CD4-positive, CD25-positive, alpha-beta regulatory T cell (primary cell): ENCODE measurements around the gene FRMD1. TPM values are rescaled to one million over a fixed set of nuclear protein-coding genes. Genes with fewer than 3 reads are reported as not detected.

Experiments used
- ATAC-seq, 2 donors: fragments of 150-1000 bp; cut with Tn5 transposase; one replicate each; pipeline ENCODE4 v1.10.0; 2021; ENCODE audit warnings: low read depth in 2 of 2, moderate number of reproducible peaks in 2 of 2, moderate library complexity in 1 of 2
- DNase-seq, 3 donors: peaks; one replicate each; pipeline versions ENCODE4 v3.0.0 to v3.0.0-alpha.2; 2012 to 2022; ENCODE audit warnings: mixed read lengths in 1 of 3
- H3K27ac ChIP-seq: one replicate; pipeline ENCODE4 v1.7.0; 2013; ENCODE audit warnings: mild to moderate bottlenecking, low read length; ENCODE audit not compliant: insufficient read depth, poor library complexity, severe bottlenecking
- H3K27me3 ChIP-seq: one replicate; pipeline ENCODE4 v1.7.0; 2013; ENCODE audit warnings: low read length; ENCODE audit not compliant: control insufficient read depth, insufficient read depth
- H3K36me3 ChIP-seq: one replicate; pipeline ENCODE4 v1.7.0; 2013; ENCODE audit warnings: mild to moderate bottlenecking, low read length, moderate library complexity; ENCODE audit not compliant: control insufficient read depth, insufficient read depth
- H3K4me1 ChIP-seq: 2 replicates; pipeline ENCODE4 v1.7.0; 2013; ENCODE audit warnings: mild to moderate bottlenecking, low read length; ENCODE audit not compliant: insufficient read depth, control insufficient read depth, poor library complexity, severe bottlenecking
- H3K4me3 ChIP-seq: one replicate; pipeline ENCODE4 v1.7.0; 2013; ENCODE audit warnings: low read depth, mild to moderate bottlenecking, low read length, moderate library complexity
- H3K9me3 ChIP-seq, 2 experiments: 1 replicate in 1 of 2; 2 replicates in 1 of 2; pipeline ENCODE4 v1.7.0; 2013; ENCODE audit warnings: low read length in 2 of 2, mild to moderate bottlenecking in 1 of 2, moderate library complexity in 1 of 2; ENCODE audit not compliant: control insufficient read depth in 2 of 2
- H3K27ac Mint-ChIP-seq, 3 donors: one replicate each; pipeline ENCODE4 v1.8.0; 2020 to 2022; ENCODE audit warnings: mild to moderate bottlenecking in 3 of 3, mixed read lengths in 3 of 3, moderate library complexity in 2 of 3
- H3K27me3 Mint-ChIP-seq: one replicate; pipeline ENCODE4 v1.8.0; 2022; ENCODE audit warnings: mild to moderate bottlenecking, mixed read lengths
- H3K36me3 Mint-ChIP-seq: one replicate; pipeline ENCODE4 v1.8.0; 2020; ENCODE audit warnings: mixed read lengths
- H3K4me1 Mint-ChIP-seq, 4 donors: one replicate each; pipeline ENCODE4 v1.8.0; 2020 to 2022; ENCODE audit warnings: mixed read lengths in 4 of 4, mild to moderate bottlenecking in 1 of 4
- H3K4me3 Mint-ChIP-seq, 4 donors: one replicate each; pipeline ENCODE4 v1.8.0; 2020 to 2022; ENCODE audit warnings: mild to moderate bottlenecking in 4 of 4, mixed read lengths in 4 of 4, moderate library complexity in 3 of 4
- H3K9me3 Mint-ChIP-seq, 7 donors: one replicate each; pipeline ENCODE4 v1.8.0; 2020 to 2022; ENCODE audit warnings: mixed read lengths in 7 of 7, mild to moderate bottlenecking in 3 of 7, moderate library complexity in 2 of 7
- polyA plus RNA-seq, 4 donors: library from polyadenylated mRNA; unstranded; fragments of 300-500 nt; fragmentation: Illumina TruSeq; gene quantifications; one replicate each; pipeline ENCODE4 v1.2.3, GENCODE V29; 2021
- total RNA-seq: library from RNA; stranded (reverse); gene quantifications from one replicate; pipeline ENCODE4 v1.2.3, GENCODE V29; 2022

The FRMD1 gene
- not detected for total RNA-seq
- not detected for polyA plus RNA-seq

- H3K27ac Mint-ChIP-seq: no peak within 1 kb of the TSS
- H3K9me3 Mint-ChIP-seq: peaks cover 0 to 7% (median 0%) of the 10 kb centered on the region in 7 donors
- H3K27me3 ChIP-seq: no peaks in the 10 kb centered on the region
- H3K36me3 ChIP-seq: no peaks in the 10 kb centered on the region
- H3K36me3 Mint-ChIP-seq: no peaks in the 10 kb centered on the region
- no peak within 1 kb of the TSS for H3K27ac ChIP-seq
- H3K4me3 ChIP-seq: no peak within 1 kb of the TSS
- H3K4me3 Mint-ChIP-seq: no peak within 1 kb of the TSS
- no peaks in the 10 kb centered on the region for H3K4me1 ChIP-seq
- no peaks in the 10 kb centered on the region for H3K4me1 Mint-ChIP-seq
- H3K27me3 Mint-ChIP-seq: no peaks in the 10 kb centered on the region
- DNase-seq (no peak), ATAC-seq (peak in 1 of 2 donors; percentile 8)
- peaks cover 0 to 2% of the 10 kb centered on the region in 2 experiments for H3K9me3 ChIP-seq
These were observed at the start of gene FRMD1 for GRCh38 chr6:168078943-168079405. Gene FRMD1, minus strand, starts transcription at chr6:168079212. Its CDS starts 118 bp downstream, at chr6:168079094.

- Mint-ChIP-seq H3K36me3 (no peaks in the 10 kb centered on the region), H3K27me3 (peaks cover 4% of the 10 kb centered on the region), H3K4me1 (no peaks in the 10 kb centered on the region), H3K27ac (no peak overlapping the region), H3K4me3 (no peak overlapping the region), H3K9me3 (peaks cover 0 to 2% (median 0%) of the 10 kb centered on the region in 7 donors)
- no peak overlapping the region for H3K27ac ChIP-seq
- no peaks in the 10 kb centered on the region for H3K27me3 ChIP-seq
- H3K36me3 ChIP-seq: no peaks in the 10 kb centered on the region
- H3K4me1 ChIP-seq: no peaks in the 10 kb centered on the region
- H3K4me3 ChIP-seq: no peak overlapping the region
- ATAC-seq: no peak
- no peak for DNase-seq
- H3K9me3 ChIP-seq: no peaks in the 10 kb centered on the region
These were observed 49.1 kb upstream of the FRMD1 start for GRCh38 chr6:168128006-168128630.

- Histone ChIP-seq H3K27me3 (no peaks in the 10 kb centered on the region), H3K4me1 (no peaks in the 10 kb centered on the region), H3K4me3 (no peak overlapping the region), H3K36me3 (no peaks in the 10 kb centered on the region), H3K27ac (no peak overlapping the region), H3K9me3 (no peaks in the 10 kb centered on the region)
- DNase-seq (no peak), ATAC-seq (no peak)
- Mint-ChIP-seq H3K27ac (no peak overlapping the region), H3K4me1 (no peaks in the 10 kb centered on the region), H3K4me3 (no peak overlapping the region), H3K36me3 (no peaks in the 10 kb centered on the region), H3K27me3 (peaks cover 4% of the 10 kb centered on the region), H3K9me3 (peaks cover 0 to 3% (median 2%) of the 10 kb centered on the region in 7 donors)
These were observed 48.4 kb upstream of the FRMD1 start for GRCh38 chr6:168127384-168127868.

DNA sequence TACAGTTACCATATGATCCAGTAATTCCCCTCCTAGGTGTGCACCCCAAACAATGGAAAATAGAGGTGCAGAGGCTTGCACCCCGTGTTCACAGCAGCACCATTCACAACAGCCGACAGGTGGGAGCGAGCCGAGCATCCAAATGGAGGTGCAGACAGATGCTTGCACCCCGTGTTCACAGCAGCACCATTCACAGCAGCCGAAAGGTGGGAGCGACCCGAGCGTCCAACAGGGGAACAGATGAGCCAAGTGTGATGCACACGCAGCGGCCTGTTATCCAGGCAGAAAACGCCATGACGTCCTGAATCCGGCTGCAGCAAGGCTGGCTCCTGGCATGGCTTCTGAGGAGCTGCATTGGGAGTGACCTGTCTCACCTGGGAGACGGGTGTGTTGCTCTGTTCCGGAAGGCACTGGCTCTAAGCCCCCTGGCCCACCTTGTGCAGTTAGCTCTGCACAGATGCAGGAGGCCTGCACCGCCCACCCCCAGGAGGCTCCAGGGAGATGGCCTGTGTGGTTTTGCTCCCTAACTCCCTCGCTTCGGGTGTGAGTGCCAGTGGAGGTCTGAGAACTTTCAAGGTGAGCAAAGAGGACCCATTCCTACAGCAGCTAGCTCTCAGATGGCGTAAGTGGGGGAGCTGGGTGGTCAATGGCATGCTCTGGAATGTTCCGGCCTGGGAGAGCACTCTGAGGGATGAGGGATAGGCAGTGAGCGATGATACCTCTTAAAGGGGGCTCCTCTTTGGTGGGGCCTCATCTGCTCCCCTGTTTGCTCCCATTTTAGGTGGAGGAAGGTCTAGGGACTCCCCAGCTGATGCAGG lies 47.8 kb upstream of the FRMD1 start:
- H3K27ac Mint-ChIP-seq: no peak overlapping the region
- no peaks in the 10 kb centered on the region for H3K4me1 Mint-ChIP-seq

DNA sequence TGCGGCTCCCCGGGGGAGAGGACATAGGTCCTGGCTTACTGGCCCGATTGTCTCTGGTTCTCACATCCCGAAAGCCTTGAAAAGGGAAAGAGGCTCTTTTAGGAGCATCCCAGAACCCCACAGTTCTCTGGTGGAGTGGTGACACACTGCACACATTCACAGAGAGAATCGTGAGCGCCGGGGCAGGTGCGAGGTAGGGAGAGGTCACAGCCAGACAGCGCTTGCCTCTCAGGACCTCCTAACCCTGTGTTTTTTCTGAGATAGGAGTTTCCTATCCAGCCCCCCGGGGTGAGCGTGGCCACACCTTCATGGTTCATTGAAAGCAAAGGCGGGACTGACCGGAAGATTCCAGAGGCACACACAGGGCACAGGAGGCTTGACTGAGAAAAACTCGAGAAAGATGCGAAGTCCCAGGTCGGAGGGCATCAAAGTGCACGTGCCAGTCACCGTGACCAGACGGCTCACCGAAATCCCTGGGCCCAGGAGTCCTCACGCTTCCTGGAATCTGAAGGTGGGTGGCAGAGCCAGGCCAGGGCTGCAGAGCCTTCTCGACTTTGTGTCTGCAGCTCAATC lies 46.5 kb upstream of the FRMD1 start:
- Mint-ChIP-seq H3K4me3 (no peak overlapping the region), H3K4me1 (no peaks in the 10 kb centered on the region), H3K9me3 (peaks cover 0 to 3% (median 2%) of the 10 kb centered on the region in 7 donors), H3K27me3 (no peaks in the 10 kb centered on the region), H3K36me3 (no peaks in the 10 kb centered on the region), H3K27ac (no peak overlapping the region)
- no peak for ATAC-seq
- Histone ChIP-seq H3K9me3 (no peaks in the 10 kb centered on the region), H3K27ac (no peak overlapping the region), H3K27me3 (no peaks in the 10 kb centered on the region), H3K4me3 (no peak overlapping the region), H3K36me3 (no peaks in the 10 kb centered on the region), H3K4me1 (no peaks in the 10 kb centered on the region)
- no peak for DNase-seq

More for the DNA sequence above, 47.8 kb upstream of the FRMD1 start:
- Histone ChIP-seq H3K9me3 (no peaks in the 10 kb centered on the region), H3K27ac (no peak overlapping the region), H3K4me1 (no peaks in the 10 kb centered on the region), H3K36me3 (no peaks in the 10 kb centered on the region), H3K27me3 (no peaks in the 10 kb centered on the region), H3K4me3 (no peak overlapping the region)
- ATAC-seq: no peak
- Mint-ChIP-seq H3K9me3 (peaks cover 0 to 3% (median 2%) of the 10 kb centered on the region in 7 donors), H3K4me3 (no peak overlapping the region), H3K36me3 (no peaks in the 10 kb centered on the region), H3K27me3 (peaks cover 3% of the 10 kb centered on the region)
- DNase-seq: no peak

- no peak overlapping the region for H3K27ac ChIP-seq
- no peak for ATAC-seq
- Mint-ChIP-seq H3K4me3 (no peak overlapping the region), H3K27ac (no peak overlapping the region), H3K27me3 (no peaks in the 10 kb centered on the region), H3K36me3 (no peaks in the 10 kb centered on the region), H3K4me1 (no peaks in the 10 kb centered on the region), H3K9me3 (peaks cover 0 to 3% (median 2%) of the 10 kb centered on the region in 7 donors)
- H3K27me3 ChIP-seq: no peaks in the 10 kb centered on the region
- H3K4me3 ChIP-seq: no peak overlapping the region
- no peaks in the 10 kb centered on the region for H3K9me3 ChIP-seq
- no peaks in the 10 kb centered on the region for H3K36me3 ChIP-seq
- no peaks in the 10 kb centered on the region for H3K4me1 ChIP-seq
- no peak for DNase-seq
These were observed 45.9 kb upstream of the FRMD1 start for GRCh38 chr6:168124921-168125320.

GRCh38 chr6:168124158-168124557 lies 45.1 kb upstream of the FRMD1 start:
- Mint-ChIP-seq H3K27me3 (no peaks in the 10 kb centered on the region), H3K4me3 (no peak overlapping the region), H3K4me1 (no peaks in the 10 kb centered on the region), H3K9me3 (peaks cover 0 to 3% (median 2%) of the 10 kb centered on the region in 7 donors), H3K27ac (no peak overlapping the region), H3K36me3 (no peaks in the 10 kb centered on the region)
- no peak overlapping the region for H3K4me3 ChIP-seq
- no peak overlapping the region for H3K27ac ChIP-seq
- H3K36me3 ChIP-seq: no peaks in the 10 kb centered on the region
- no peaks in the 10 kb centered on the region for H3K4me1 ChIP-seq
- no peak for DNase-seq
- ATAC-seq: no peak
- no peaks in the 10 kb centered on the region for H3K9me3 ChIP-seq
- no peaks in the 10 kb centered on the region for H3K27me3 ChIP-seq
